ENCODE data around the gene WWOX. TPM values are rescaled to one million over a fixed set of nuclear protein-coding genes. Genes with fewer than 3 reads are reported as not detected.

WWOX gene
- total and polyA plus RNA-seq, 2 donors (not counting 3 experiments of a cell fraction or from before 2014, with no cell fraction given) = 6.2 to 12.5 TPM

DNA sequence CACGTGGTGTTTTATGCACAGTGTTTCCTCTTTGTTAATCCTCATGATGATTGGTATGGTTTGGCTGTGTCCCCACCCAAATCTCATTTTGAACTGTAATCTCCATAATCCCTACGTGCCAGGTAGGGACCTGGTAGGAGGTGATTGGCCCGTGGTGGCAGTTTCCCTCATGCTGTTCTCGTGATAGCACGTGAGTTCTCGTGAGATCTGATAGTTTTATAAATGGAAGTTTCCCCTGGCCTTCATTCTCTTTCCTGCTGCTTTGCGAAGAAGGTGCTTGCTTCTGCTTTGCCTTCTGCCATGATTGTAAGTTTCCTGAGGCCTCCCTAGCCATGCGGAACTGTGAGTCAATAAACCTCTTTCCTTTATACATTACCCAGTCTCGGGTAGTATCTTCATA is 115.8 kb downstream of the WWOX start:
- no peaks in the 10 kb centered on the region for H3K79me2 ChIP-seq (ENCODE audit: control insufficient read depth, insufficient read depth, low read length)
- no peaks in the 10 kb centered on the region for H3K27me3 ChIP-seq (ENCODE audit: control insufficient read depth in 2 of 2, insufficient read depth in 2 of 2, low read length in 2 of 2)
- DNase-seq (ENCODE audit: low read depth, low spot score) (no peak), FAIRE-seq (no peak)
- no TSS peak for BruUV-seq (replicated peaks)
- H3K36me3 ChIP-seq (ENCODE audit: control insufficient read depth in 2 of 2, extremely low read depth in 1 of 2, insufficient read depth in 2 of 2, low read length in 2 of 2) = no peaks in the 10 kb centered on the region
- no peaks in the 10 kb centered on the region for H3K9me1 ChIP-seq (replicated peaks; ENCODE audit: control insufficient read depth, extremely low read depth, insufficient read depth, low read length)
- H3K4me3 ChIP-seq (replicated peaks in 1 of 3; ENCODE audit: insufficient read depth in 1 of 3, low read depth in 1 of 3, low read length in 3 of 3) = no peak overlapping the region
- no peak overlapping the region for H3K9ac ChIP-seq (replicated peaks; ENCODE audit: extremely low read depth, insufficient read depth, low read length)
- ChIA-PET CTCF (no interaction called here), POLR2A (no interaction called here)
- no peaks in the 10 kb centered on the region for H3K9me3 ChIP-seq (replicated peaks; ENCODE audit: control insufficient read depth, insufficient read depth, low read length)
- dilution Hi-C loops (cut with MboI; ENCODE audit: extremely low pct_ligation_motif_present, low sequenced_read_pairs) (no loop called here), intact Hi-C loops (cut with micrococcal nuclease) (no loop called here)
- H4K20me1 ChIP-seq (replicated peaks; ENCODE audit: control insufficient read depth, extremely low read depth, insufficient read depth, low read length) = no peaks in the 10 kb centered on the region
- TF ChIP-seq FOS (IDR thresholded peaks at IDR 0.05; ENCODE audit: borderline replicate concordance, insufficient read depth, low read length) (no peak), JUN (IDR thresholded peaks at IDR 0.05; ENCODE audit: borderline replicate concordance, insufficient read depth, insufficient read length, low read depth) (no peak), POLR2A (IDR thresholded peaks at IDR 0.05; ENCODE audit: low read depth, low read length) (no peak), MYC (IDR thresholded peaks at IDR 0.05; ENCODE audit: low read depth, low read length) (no peak), EZH2 (IDR thresholded peaks at IDR 0.05; ENCODE audit: borderline replicate concordance, low read depth, low read length, severe bottlenecking) (no peak), POLR2AphosphoS5 (IDR thresholded peaks at IDR 0.05; ENCODE audit: insufficient read depth, low read depth, low read length) (no peak), GATA2 (IDR thresholded peaks at IDR 0.05; ENCODE audit: insufficient read depth, insufficient read length, low read depth, low read length) (no peak)
- TF ChIP-seq, protein P1, sequence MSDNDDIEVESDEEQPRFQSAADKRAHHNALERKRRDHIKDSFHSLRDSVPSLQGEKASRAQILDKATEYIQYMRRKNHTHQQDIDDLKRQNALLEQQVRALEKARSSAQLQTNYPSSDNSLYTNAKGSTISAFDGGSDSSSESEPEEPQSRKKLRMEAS (IDR thresholded peaks at IDR 0.05; ENCODE audit: insufficient read depth, insufficient read length) = no peak
- TF ChIP-seq, protein P2, sequence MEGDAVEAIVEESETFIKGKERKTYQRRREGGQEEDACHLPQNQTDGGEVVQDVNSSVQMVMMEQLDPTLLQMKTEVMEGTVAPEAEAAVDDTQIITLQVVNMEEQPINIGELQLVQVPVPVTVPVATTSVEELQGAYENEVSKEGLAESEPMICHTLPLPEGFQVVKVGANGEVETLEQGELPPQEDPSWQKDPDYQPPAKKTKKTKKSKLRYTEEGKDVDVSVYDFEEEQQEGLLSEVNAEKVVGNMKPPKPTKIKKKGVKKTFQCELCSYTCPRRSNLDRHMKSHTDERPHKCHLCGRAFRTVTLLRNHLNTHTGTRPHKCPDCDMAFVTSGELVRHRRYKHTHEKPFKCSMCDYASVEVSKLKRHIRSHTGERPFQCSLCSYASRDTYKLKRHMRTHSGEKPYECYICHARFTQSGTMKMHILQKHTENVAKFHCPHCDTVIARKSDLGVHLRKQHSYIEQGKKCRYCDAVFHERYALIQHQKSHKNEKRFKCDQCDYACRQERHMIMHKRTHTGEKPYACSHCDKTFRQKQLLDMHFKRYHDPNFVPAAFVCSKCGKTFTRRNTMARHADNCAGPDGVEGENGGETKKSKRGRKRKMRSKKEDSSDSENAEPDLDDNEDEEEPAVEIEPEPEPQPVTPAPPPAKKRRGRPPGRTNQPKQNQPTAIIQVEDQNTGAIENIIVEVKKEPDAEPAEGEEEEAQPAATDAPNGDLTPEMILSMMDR (IDR thresholded peaks at IDR 0.05; ENCODE audit: extremely low read depth in 1 of 2, insufficient read depth in 1 of 2, low read depth in 1 of 2, low read length in 2 of 2) = no peak
- H2AFZ ChIP-seq (ENCODE audit: low read depth, low read length) = no peak overlapping the region
- H3K4me2 ChIP-seq (ENCODE audit: insufficient read depth, low read length) = no peak overlapping the region
- no peaks in the 10 kb centered on the region for H3K4me1 ChIP-seq (ENCODE audit: control insufficient read depth, extremely low read depth, insufficient read depth, low read length)
- H3K27ac ChIP-seq (ENCODE audit: insufficient read depth, low read depth, low read length) = no peak overlapping the region
